ENCODE results near the gene GLRA1. TPM values are rescaled to one million over a fixed set of nuclear protein-coding genes. Genes with fewer than 3 reads are reported as not detected.

GLRA1 gene
- total RNA-seq, 1 experiment from 2014 or later = not detected

- H3K9ac ChIP-seq (ENCODE audit: low read length) = no peak overlapping the region
- H3K9me3 ChIP-seq (ENCODE audit: low read length) = no peaks in the 10 kb centered on the region
- H3K9me2 ChIP-seq (replicated peaks; ENCODE audit: low read length) = no peaks in the 10 kb centered on the region
- peaks cover 31% of the 10 kb centered on the region for H3K27me3 ChIP-seq (ENCODE audit: low read length)
- POLR2A ChIA-PET (ENCODE audit: unreplicated experiment) = no interaction called here
- no peaks in the 10 kb centered on the region for H4K20me1 ChIP-seq (ENCODE audit: low read length)
- CTCF ChIA-PET = no interaction called here
- H3K36me3 ChIP-seq (ENCODE audit: low read depth, low read length) = no peaks in the 10 kb centered on the region
- 0 out of 2 replicates have a peak overlapping the region, but pooled peaks have one; percentile 5 for H3K4me2 ChIP-seq (ENCODE audit: low read length)
- H3K4me1 ChIP-seq (ENCODE audit: insufficient read depth, low read length) = no peaks in the 10 kb centered on the region
- ATAC-seq (no peak), DNase-seq (no peak)
- TF ChIP-seq EZH2 (IDR thresholded peaks at IDR 0.05; ENCODE audit: low read length, unreplicated experiment) (no peak), CTCF (conservative IDR thresholded peaks at IDR 0.05; ENCODE audit: low read depth, low read length) (no peak), EZH2phosphoT487 (IDR thresholded peaks at IDR 0.05; ENCODE audit: borderline replicate concordance, low read length) (no peak)
- no TSS peak for BruUV-seq (replicated peaks)
- intact Hi-C loops (cut with micrococcal nuclease) = no loop called here
- H3K27ac ChIP-seq (ENCODE audit: low read length) = no peak overlapping the region
- H3F3A ChIP-seq (ENCODE audit: low read length, unreplicated experiment) = no peaks in the 10 kb centered on the region
- H3K79me2 ChIP-seq (ENCODE audit: low read length) = no peaks in the 10 kb centered on the region
- no peak overlapping the region for H3K4me3 ChIP-seq (ENCODE audit: low read length)
- no peak overlapping the region for H2AFZ ChIP-seq (ENCODE audit: low read length)
Measured at GRCh38 chr5:151906246-151906645, 18.4 kb downstream of the GLRA1 start.

- Histone ChIP-seq H3K9me2 (replicated peaks; ENCODE audit: low read length) (no peaks in the 10 kb centered on the region), H3K79me2 (ENCODE audit: low read length) (no peaks in the 10 kb centered on the region), H3K27me3 (ENCODE audit: low read length) (peaks cover 36% of the 10 kb centered on the region), H3K9me3 (ENCODE audit: low read length) (no peaks in the 10 kb centered on the region), H3F3A (ENCODE audit: low read length, unreplicated experiment) (no peaks in the 10 kb centered on the region), H3K4me2 (ENCODE audit: low read length) (0 out of 2 replicates have a peak overlapping the region, but pooled peaks have one; percentile 5), H3K9ac (ENCODE audit: low read length) (no peak overlapping the region), H3K27ac (ENCODE audit: low read length) (no peak overlapping the region), H3K4me1 (ENCODE audit: insufficient read depth, low read length) (no peaks in the 10 kb centered on the region), H3K36me3 (ENCODE audit: low read depth, low read length) (no peaks in the 10 kb centered on the region), H4K20me1 (ENCODE audit: low read length) (no peaks in the 10 kb centered on the region), H3K4me3 (ENCODE audit: low read length) (no peak overlapping the region), H2AFZ (ENCODE audit: low read length) (no peak overlapping the region)
- ChIA-PET CTCF (interaction anchor here (0.6 kb wide), 1 partner anchor 45 kb away, joined by 3 read pairs; no protein-coding TSS in a partner anchor), POLR2A (ENCODE audit: unreplicated experiment) (no interaction called here)
- ATAC-seq (peak; percentile 48; the same call in 1 of the 2 replicates), DNase-seq (peak; percentile 41)
- TF ChIP-seq CTCF (conservative IDR thresholded peaks at IDR 0.05; ENCODE audit: low read depth, low read length) = no peak
- TF ChIP-seq EZH2 (IDR thresholded peaks at IDR 0.05; ENCODE audit: low read length, unreplicated experiment) = no peak
- TF ChIP-seq EZH2phosphoT487 (IDR thresholded peaks at IDR 0.05; ENCODE audit: borderline replicate concordance, low read length) = no peak
- intact Hi-C loops (cut with micrococcal nuclease) = no loop called here
- no TSS peak for BruUV-seq (replicated peaks)
Measured at GRCh38 chr5:151905557-151905961, 19.1 kb downstream of the GLRA1 start.

- Histone ChIP-seq H2AFZ (ENCODE audit: low read length) (no peak overlapping the region), H3K4me2 (ENCODE audit: low read length) (no peak overlapping the region), H3K27ac (ENCODE audit: low read length) (no peak overlapping the region), H3K4me1 (ENCODE audit: insufficient read depth, low read length) (no peaks in the 10 kb centered on the region), H3K9ac (ENCODE audit: low read length) (no peak overlapping the region), H3K79me2 (ENCODE audit: low read length) (no peaks in the 10 kb centered on the region), H3K9me2 (replicated peaks; ENCODE audit: low read length) (no peaks in the 10 kb centered on the region), H4K20me1 (ENCODE audit: low read length) (no peaks in the 10 kb centered on the region), H3F3A (ENCODE audit: low read length, unreplicated experiment) (no peaks in the 10 kb centered on the region), H3K9me3 (ENCODE audit: low read length) (no peaks in the 10 kb centered on the region), H3K27me3 (ENCODE audit: low read length) (peaks cover 39% of the 10 kb centered on the region), H3K4me3 (ENCODE audit: low read length) (no peak overlapping the region), H3K36me3 (ENCODE audit: low read depth, low read length) (no peaks in the 10 kb centered on the region)
- ATAC-seq = no peak
- DNase-seq = no peak
- intact Hi-C loops (cut with micrococcal nuclease) = no loop called here
- CTCF ChIA-PET = interaction anchor here (0.6 kb wide), 1 partner anchor 45 kb away, joined by 3 read pairs; no protein-coding TSS in a partner anchor
- BruUV-seq (replicated peaks) = no TSS peak
- POLR2A ChIA-PET (ENCODE audit: unreplicated experiment) = no interaction called here
- TF ChIP-seq EZH2 (IDR thresholded peaks at IDR 0.05; ENCODE audit: low read length, unreplicated experiment) (no peak), EZH2phosphoT487 (IDR thresholded peaks at IDR 0.05; ENCODE audit: borderline replicate concordance, low read length) (no peak), CTCF (conservative IDR thresholded peaks at IDR 0.05; ENCODE audit: low read depth, low read length) (no peak)
Measured at GRCh38 chr5:151904909-151905308, 19.7 kb downstream of the GLRA1 start.
